Activated CD8-positive, alpha-beta memory T cell treated with anti-CD3 and anti-CD28 coated beads, Interleukin-2, amount 10 ng/mL, durations not matched to agents 7 days and 5 days (primary cell): ENCODE results near the gene MAML3. TPM values are rescaled to one million over a fixed set of nuclear protein-coding genes. Genes with fewer than 3 reads are reported as not detected.

Source experiments
- ATAC-seq: fragments of 150-1000 bp; cut with Tn5 transposase; one replicate; pipeline ENCODE4 v1.10.0; 2021; ENCODE audit warnings: moderate library complexity
- CTCF ChIA-PET: fragments of 350-600 bp; sonication (Branson Sonifier 250); formaldehyde crosslinking; loops from one replicate; lab custom pipeline; 2021; ENCODE audit warnings: antibody characterized with exemption; lab: Charles Lee
- DNase-seq: peaks from one replicate; pipeline ENCODE4 v3.0.0-alpha.2; 2020
- H3K27ac Mint-ChIP-seq: one replicate; pipeline ENCODE4 v1.8.0; 2021; ENCODE audit warnings: mild to moderate bottlenecking, mixed read lengths
- H3K27me3 Mint-ChIP-seq: one replicate; pipeline ENCODE4 v1.8.0; 2021; ENCODE audit warnings: mixed read lengths
- H3K36me3 Mint-ChIP-seq: one replicate; pipeline ENCODE4 v1.8.0; 2021; ENCODE audit warnings: mild to moderate bottlenecking, mixed read lengths
- H3K4me1 Mint-ChIP-seq: one replicate; pipeline ENCODE4 v1.8.0; 2021; ENCODE audit warnings: mixed read lengths
- H3K4me3 Mint-ChIP-seq: one replicate; pipeline ENCODE4 v1.8.0; 2021; ENCODE audit warnings: mild to moderate bottlenecking, moderate library complexity, mixed read lengths
- H3K9me3 Mint-ChIP-seq: one replicate; pipeline ENCODE4 v1.8.0; 2022; ENCODE audit warnings: low read depth, mixed read lengths
- total RNA-seq, 2 experiments: library from RNA; stranded (reverse); gene quantifications; one replicate each; pipeline ENCODE4 v1.2.3, GENCODE V29; 2021

Gene MAML3
- total RNA-seq, 2 experiments from 2014 or later, result 1.8 to 4.3 TPM

DNA sequence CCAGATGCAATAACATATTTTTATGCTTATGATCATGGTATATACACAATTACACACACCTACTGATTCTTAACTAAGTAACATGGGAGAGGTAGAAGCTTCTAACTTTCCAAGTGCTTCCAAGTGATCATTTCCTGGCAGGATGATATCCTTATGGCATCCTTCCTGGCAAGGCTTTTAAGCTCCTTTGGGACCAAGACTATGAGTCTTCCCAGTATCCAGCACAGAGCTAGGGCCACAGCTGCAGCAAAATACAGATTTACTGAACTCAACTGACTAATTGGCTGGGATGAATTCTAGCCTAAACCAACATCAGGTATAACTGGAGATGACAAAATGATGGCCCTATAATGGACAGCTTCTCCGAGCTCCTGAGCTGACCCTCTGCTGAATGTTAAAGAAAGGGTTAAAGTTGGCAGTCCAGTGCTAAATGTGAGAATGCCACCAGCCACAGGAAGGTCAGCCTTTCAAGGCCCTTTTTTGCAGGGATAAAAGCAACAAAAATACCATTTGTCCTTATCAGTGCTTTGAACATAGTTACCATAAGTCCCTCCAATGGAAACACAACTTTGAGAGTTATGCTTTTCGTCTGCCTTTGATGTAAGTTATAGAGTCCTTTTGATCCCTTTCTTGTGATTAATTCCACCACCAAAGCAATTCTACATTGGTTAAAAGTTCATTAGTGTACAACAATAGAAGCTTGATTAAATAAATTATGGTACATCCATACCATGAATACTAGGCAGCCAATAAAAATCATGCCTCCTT lies 415.0 kb downstream of the MAML3 start:
- Mint-ChIP-seq H3K36me3 (no peaks in the 10 kb centered on the region), H3K4me3 (no peak overlapping the region), H3K27ac (no peak overlapping the region), H3K27me3 (peaks cover 40% of the 10 kb centered on the region), H3K4me1 (peaks cover 11% of the 10 kb centered on the region), H3K9me3 (no peaks in the 10 kb centered on the region)
- CTCF ChIA-PET, result no interaction called here
- DNase-seq (no peak), ATAC-seq (no peak)

DNA sequence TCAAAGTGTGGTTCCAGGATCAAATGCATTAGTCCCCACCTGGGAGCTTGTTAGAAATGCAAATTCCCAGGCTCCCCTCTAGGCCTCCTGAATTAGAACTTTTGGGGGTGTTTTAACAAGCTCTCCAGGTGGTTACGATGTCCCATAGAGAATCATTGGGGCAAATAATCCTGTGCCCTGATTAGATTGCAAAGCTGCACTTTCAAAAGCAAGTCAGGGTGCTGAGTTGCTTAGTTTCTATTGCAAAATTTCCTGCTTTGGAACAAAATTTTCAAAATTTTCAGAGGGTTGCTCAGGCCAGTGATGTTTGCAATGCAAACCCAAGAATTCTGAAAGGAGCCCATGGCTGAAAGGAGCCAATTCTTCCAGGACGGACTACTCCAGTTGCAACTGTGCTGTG lies 417.3 kb downstream of the MAML3 start:
- ATAC-seq, result no peak
- Mint-ChIP-seq H3K27me3 (peaks cover 56% of the 10 kb centered on the region), H3K9me3 (no peaks in the 10 kb centered on the region), H3K4me1 (peaks cover 11% of the 10 kb centered on the region), H3K36me3 (no peaks in the 10 kb centered on the region), H3K4me3 (no peak overlapping the region), H3K27ac (no peak overlapping the region)
- DNase-seq, result no peak
- CTCF ChIA-PET, result interaction anchor here (0.9 to 1.3 kb wide), 2 partner anchors 12 to 18 kb away, joined by 3 read pairs; no protein-coding TSS in a partner anchor

DNA sequence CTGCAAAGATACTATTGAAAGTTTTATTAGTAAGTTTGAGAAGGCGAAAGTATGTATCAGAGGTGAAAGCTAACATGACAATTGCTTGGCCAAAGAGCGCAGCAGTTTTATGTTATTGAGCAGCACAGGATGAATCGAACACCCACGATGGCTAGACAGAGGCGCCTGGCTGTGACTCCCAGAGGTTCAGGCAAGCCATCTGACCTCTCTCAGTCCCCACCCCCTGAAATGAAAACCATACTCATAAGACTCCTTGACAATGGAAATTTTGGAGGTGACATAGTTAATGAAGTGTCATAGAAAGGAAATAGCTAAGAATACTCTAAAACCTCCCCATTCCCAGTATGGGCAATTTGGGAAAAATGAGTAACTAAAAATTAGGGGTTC lies 417.7 kb downstream of the MAML3 start:
- DNase-seq (no peak), ATAC-seq (no peak)
- Mint-ChIP-seq H3K4me3 (no peak overlapping the region), H3K27me3 (peaks cover 58% of the 10 kb centered on the region), H3K9me3 (no peaks in the 10 kb centered on the region), H3K36me3 (no peaks in the 10 kb centered on the region), H3K4me1 (peaks cover 11% of the 10 kb centered on the region), H3K27ac (no peak overlapping the region)
- CTCF ChIA-PET, result interaction anchor here (0.9 to 1.3 kb wide), 2 partner anchors 12 to 18 kb away, joined by 3 read pairs; no protein-coding TSS in a partner anchor

DNA sequence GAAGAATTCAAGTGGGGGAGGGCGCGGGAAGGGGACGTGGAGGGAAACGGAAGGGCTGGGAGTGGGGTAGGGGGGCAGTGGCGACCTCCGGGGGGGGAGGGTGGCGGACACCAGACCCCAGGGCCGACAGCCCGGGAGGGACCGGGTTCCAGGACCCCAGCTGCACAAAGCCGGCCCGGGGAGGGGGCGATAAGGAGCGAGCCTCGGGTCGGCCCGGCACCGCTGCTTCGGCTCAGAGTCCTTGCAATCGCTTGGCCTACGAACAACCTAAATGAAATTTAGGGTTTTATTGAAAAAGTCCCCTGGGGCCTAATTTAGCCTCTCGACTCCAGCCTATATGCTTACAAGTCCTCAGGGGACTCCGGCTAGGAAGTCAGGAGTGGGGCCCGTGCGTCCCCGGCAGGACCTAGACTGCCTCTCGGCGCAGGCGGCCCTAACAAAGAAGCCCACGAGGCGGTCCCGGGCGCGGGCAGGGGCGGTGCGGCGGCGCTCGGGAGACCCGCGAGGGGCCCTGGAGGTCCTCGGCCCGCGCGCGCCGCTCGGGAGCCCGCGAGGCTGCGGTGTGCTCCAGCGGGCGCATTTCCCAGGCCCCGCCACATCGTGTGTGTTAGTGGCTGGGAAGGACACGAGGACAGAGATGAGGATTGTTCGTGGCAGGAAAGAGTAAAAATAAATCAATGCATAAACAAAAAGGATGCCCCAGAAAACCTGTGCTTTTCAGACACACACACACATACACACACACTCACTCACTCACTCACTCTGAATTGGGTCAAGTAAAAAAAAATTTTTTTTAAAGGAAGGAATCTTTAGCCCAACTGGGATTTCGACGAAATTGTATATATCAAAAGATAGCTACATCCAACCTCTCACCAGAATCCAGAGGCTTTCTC lies 418.4 kb downstream of the MAML3 start:
- peaks cover 56% of the 10 kb centered on the region for H3K27me3 Mint-ChIP-seq
- DNase-seq, result no peak
- peaks cover 11% of the 10 kb centered on the region for H3K4me1 Mint-ChIP-seq
- no peak for ATAC-seq
- H3K27ac Mint-ChIP-seq, result no peak overlapping the region
- H3K9me3 Mint-ChIP-seq, result no peaks in the 10 kb centered on the region
- H3K4me3 Mint-ChIP-seq, result peak overlapping the region; percentile 49
- H3K36me3 Mint-ChIP-seq, result no peaks in the 10 kb centered on the region
- CTCF ChIA-PET, result interaction anchor here (1.3 to 1.7 kb wide), 2 partner anchors 19 to 516 kb away, joined by 3 to 7 read pairs; no protein-coding TSS in a partner anchor

DNA sequence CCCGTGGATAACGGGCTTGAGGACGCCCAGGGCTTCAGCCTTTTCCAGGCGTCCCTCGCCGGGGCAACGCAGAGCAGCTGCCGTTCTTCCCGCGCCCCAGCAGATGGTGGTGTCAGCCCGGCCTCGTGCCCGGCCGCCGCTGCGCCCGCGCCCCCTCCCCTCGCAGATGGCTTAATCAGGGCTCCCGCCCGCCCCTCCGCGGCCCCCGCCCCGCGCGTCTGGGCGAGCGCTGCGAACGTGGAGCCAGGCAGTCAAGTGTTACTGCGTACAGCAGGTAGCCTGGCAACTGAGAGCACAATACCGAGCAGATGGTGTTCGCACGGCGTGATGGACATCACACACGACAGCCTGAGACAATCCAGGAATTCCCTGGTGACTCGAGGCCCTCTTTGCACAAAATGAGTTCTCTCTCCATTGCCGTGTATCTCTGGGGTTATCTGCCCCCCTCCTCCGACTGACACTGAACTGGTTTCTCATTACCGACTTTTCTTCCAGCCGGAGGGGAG lies 419.1 kb downstream of the MAML3 start:
- Mint-ChIP-seq H3K9me3 (no peaks in the 10 kb centered on the region), H3K36me3 (no peaks in the 10 kb centered on the region), H3K4me3 (peak overlapping the region; percentile 49), H3K27me3 (peaks cover 56% of the 10 kb centered on the region), H3K4me1 (peaks cover 11% of the 10 kb centered on the region), H3K27ac (no peak overlapping the region)
- DNase-seq (peak; percentile 56), ATAC-seq (peak; percentile 87)
- CTCF ChIA-PET, result interaction anchor here (0.6 to 1.9 kb wide), 7 partner anchors 83 to 625 kb away, joined by 3 to 7 read pairs (median 4); no protein-coding TSS in a partner anchor

DNA sequence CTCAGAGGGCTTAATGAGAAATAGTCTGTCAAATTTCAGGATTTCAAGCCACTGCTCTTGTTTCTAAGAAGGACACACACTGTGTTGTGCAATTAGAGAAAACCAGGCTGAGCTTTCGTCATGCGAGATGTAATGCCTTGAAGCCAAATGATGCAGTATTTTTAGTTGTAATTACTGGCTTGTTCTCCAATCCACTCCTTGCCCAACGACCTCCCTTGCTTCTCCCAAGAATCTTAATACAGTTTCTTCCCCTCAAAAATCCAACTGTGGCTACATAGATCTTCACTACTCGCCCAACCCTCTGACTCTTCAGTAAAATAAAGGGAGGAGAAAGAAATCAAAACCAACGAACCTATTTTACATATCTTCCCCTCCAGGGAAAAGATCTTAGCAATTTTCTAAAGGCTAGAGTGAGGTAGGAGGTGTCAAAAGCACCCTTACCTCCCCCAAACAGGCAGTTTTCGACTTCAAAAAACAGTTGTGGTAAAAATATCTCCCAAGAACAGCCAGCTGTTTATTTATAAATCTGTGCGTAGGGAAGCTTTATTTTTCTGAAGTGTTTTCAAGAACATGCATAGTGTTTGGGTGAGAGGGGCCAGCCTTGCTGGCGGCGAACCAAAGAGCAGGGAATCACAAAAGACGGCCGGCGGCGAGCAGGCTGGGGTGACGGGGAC lies 419.6 kb downstream of the MAML3 start:
- DNase-seq (no peak), ATAC-seq (no peak)
- peaks cover 11% of the 10 kb centered on the region for H3K4me1 Mint-ChIP-seq
- H3K36me3 Mint-ChIP-seq, result no peaks in the 10 kb centered on the region
- no peak overlapping the region for H3K27ac Mint-ChIP-seq
- CTCF ChIA-PET, result interaction anchor here (0.6 to 1.9 kb wide), 12 partner anchors 75 to 626 kb away, joined by 3 to 7 read pairs (median 3); no protein-coding TSS in a partner anchor
- no peaks in the 10 kb centered on the region for H3K9me3 Mint-ChIP-seq
- peak overlapping the region; percentile 49 for H3K4me3 Mint-ChIP-seq
- H3K27me3 Mint-ChIP-seq, result peaks cover 55% of the 10 kb centered on the region

DNA sequence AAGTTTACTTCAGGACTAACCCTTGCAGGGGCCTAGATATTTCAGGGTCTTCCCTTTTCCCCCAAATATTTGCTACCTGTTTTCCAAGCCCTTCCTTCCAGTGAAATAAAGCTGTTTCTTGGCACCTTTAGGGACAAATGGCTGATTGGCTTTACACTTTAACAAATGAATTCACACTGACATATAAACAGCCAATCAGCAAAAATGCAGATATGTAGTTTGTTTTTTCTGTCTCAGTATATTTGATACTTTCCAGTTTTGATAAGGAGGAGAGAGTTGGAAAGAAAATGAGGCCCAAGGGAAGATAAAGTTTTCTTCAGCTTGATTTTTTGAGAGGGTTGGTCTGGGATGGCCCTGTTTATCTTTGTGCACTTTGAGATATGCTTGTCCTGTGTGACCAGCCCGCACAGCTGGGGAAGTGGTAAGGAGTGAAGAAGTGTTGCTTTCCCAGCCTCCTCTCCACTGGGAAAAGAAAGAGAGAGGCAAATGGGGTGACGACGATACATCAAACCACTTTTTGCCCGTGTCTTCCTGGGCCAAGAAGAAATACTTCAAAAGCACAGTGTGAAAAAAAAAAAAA lies 420.9 kb downstream of the MAML3 start:
- peaks cover 11% of the 10 kb centered on the region for H3K4me1 Mint-ChIP-seq
- no peaks in the 10 kb centered on the region for H3K36me3 Mint-ChIP-seq
- no peak overlapping the region for H3K4me3 Mint-ChIP-seq
- CTCF ChIA-PET, result interaction anchor here (1.1 to 1.9 kb wide), 3 partner anchors 68 to 317 kb away, joined by 3 to 6 read pairs (median 4); no protein-coding TSS in a partner anchor
- DNase-seq, result no peak
- peaks cover 54% of the 10 kb centered on the region for H3K27me3 Mint-ChIP-seq
- H3K27ac Mint-ChIP-seq, result no peak overlapping the region
- no peaks in the 10 kb centered on the region for H3K9me3 Mint-ChIP-seq
- no peak for ATAC-seq

DNA sequence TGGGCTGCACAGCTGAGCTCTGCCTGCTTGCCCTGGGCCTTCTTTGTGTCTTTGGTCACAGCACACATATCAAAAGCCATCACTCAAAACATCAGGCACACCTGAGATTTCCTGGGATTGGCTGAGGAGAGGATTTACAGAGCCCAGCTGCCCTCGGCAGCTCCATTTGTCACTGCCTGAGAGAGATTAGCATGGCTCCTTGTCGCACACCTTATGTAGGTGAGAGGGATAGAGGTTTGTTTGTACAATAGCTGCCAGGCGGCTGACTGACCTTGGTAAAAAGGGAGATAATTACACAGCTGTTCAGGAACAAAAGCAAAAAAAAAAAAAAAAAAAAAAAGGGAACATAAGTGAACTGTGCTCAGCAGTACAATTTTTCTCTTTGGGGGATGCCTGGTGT lies 425.1 kb downstream of the MAML3 start:
- Mint-ChIP-seq H3K36me3 (no peaks in the 10 kb centered on the region), H3K27ac (no peak overlapping the region), H3K9me3 (no peaks in the 10 kb centered on the region), H3K27me3 (peaks cover 16% of the 10 kb centered on the region), H3K4me3 (no peak overlapping the region), H3K4me1 (no peaks in the 10 kb centered on the region)
- CTCF ChIA-PET, result interaction anchor here (0.6 kb wide), 2 partner anchors 126 to 1157 kb away, joined by 3 read pairs; no protein-coding TSS in a partner anchor
- ATAC-seq, result no peak
- DNase-seq, result no peak

DNA sequence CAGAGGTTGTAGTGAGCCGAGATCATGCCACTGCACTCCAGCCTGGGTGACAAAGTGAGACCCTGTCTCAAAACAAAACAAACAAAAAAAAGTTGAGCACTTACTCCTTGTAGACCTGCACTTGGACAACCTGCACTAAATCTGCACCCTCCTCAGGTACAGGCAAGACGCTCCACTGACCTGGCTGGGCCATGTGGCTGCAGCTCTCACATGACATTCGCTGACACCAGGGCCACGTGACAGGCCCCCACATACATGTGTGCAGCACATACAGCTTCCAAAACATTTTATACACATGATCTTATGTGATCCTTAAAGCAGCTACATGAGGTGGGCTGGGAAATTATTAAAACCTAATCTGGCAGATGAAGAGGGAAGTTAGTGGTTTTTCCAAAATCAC lies 425.8 kb downstream of the MAML3 start:
- Mint-ChIP-seq H3K4me3 (no peak overlapping the region), H3K36me3 (no peaks in the 10 kb centered on the region), H3K9me3 (no peaks in the 10 kb centered on the region), H3K27me3 (peaks cover 11% of the 10 kb centered on the region), H3K27ac (no peak overlapping the region), H3K4me1 (no peaks in the 10 kb centered on the region)
- CTCF ChIA-PET, result no interaction called here
- DNase-seq (no peak), ATAC-seq (no peak)

DNA sequence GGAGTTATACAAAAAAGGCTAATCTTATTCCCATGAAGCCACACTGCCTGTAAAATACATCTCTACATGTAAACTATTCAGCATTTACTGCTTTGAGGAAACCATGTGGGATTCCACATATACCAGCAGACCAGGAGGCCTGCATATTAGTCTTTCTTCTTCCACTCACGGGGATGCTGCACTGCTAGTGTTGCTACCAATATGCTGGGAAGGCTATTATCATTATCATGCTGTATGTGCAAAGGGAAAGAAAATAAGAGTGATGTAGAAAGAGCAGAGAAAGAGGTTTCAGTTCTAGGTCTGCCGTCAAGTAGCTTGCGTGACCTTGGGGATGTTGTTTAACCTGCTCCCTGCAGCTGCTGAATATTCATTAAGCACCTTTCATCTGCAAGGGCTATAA lies 427.4 kb downstream of the MAML3 start:
- Mint-ChIP-seq H3K4me1 (no peaks in the 10 kb centered on the region), H3K9me3 (no peaks in the 10 kb centered on the region), H3K4me3 (no peak overlapping the region), H3K27ac (no peak overlapping the region), H3K36me3 (no peaks in the 10 kb centered on the region), H3K27me3 (peaks cover 2% of the 10 kb centered on the region)
- DNase-seq (no peak), ATAC-seq (no peak)
- CTCF ChIA-PET, result no interaction called here

DNA sequence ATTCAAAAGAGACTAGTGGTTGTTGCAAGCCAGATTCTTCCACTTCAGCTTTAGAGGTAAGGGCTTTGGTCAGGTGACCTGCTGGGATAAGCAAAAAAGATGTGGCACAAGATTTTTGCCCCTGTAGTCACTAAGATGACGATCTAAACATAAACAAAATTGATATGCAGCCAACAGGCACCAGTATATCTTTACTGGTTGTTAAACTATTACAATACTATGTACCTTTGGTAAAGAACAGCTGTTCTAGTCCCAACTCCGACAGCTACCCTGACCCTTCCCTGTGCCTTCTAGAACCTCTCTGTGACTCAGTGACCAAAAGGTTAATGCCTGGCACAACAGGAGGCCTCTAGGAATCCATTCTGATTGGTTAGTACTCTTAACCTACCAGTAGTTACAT lies 428.7 kb downstream of the MAML3 start:
- Mint-ChIP-seq H3K4me3 (no peak overlapping the region), H3K27me3 (no peaks in the 10 kb centered on the region), H3K36me3 (no peaks in the 10 kb centered on the region), H3K27ac (no peak overlapping the region), H3K9me3 (no peaks in the 10 kb centered on the region), H3K4me1 (no peaks in the 10 kb centered on the region)
- ATAC-seq (no peak), DNase-seq (no peak)
- CTCF ChIA-PET, result interaction anchor here (0.9 kb wide), 1 partner anchor 121 kb away, joined by 3 read pairs; no protein-coding TSS in a partner anchor

DNA sequence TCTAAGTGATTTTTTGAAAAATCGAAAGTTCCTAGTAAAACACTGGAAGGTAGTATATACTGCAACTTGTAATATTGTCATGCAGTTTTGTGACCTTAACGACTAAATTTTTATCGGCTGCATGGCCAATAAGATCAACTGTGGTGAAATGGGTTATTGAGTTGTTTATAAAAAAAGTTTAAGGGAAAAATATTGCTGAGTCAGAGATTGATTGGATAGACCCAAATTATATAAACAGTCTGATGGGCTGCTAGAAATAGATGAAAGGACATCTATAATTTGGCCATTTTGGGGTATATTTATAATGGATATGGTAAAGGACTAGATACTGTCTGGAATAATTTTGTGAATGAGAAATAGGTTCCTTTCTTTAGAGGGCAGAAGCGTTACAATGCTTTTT lies 432.2 kb downstream of the MAML3 start:
- Mint-ChIP-seq H3K27me3 (no peaks in the 10 kb centered on the region), H3K4me3 (no peak overlapping the region), H3K36me3 (no peaks in the 10 kb centered on the region), H3K27ac (no peak overlapping the region), H3K4me1 (no peaks in the 10 kb centered on the region), H3K9me3 (no peaks in the 10 kb centered on the region)
- ATAC-seq, result no peak
- no peak for DNase-seq
- CTCF ChIA-PET, result no interaction called here
